ELR (cell line): ENCODE results near the gene MUC5B.

Experiments
- DNase-seq: peaks from one replicate; pipeline ENCODE4 v3.0.0-alpha.2; 2015; ENCODE audit warnings: low read depth

MUC5B gene

DNA sequence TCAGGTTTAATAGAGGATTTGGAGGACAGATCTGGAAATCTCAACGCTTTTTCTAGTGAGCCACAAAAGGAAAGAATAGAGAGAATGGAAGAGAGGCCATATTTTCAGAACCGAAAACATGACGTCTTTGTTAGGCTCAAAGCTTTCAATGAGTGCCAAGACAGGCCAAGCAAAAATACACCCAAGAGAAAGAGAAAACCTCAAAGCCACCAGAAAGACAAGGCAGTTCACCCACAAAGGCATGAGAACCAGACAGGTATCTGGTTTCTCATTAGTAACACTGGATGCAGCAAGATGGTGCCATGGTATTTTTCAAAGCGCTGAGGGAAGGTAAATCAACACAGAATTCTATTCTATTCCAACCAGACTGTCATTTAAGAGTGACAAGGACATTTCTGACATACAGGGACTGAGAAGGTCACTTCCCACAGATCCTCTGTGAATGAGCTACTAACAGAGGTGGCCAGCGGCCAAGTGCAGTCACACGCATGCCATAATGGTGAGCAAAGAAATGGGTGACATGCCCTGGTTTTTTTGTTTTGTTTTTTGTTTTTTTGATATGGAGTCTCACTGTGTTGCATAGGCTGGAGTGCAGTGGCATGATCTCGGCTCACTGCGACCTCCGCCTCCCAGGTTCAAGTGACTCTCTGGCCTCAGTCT lies 44.7 kb downstream of the MUC5B start:
- DNase-seq, result no peak

GRCh38 chr11:1269957-1270356 lies 47.1 kb downstream of the MUC5B start:
- no peak for DNase-seq

GRCh38 chr11:1270476-1270875 lies 47.6 kb downstream of the MUC5B start:
- no peak for DNase-seq

DNA sequence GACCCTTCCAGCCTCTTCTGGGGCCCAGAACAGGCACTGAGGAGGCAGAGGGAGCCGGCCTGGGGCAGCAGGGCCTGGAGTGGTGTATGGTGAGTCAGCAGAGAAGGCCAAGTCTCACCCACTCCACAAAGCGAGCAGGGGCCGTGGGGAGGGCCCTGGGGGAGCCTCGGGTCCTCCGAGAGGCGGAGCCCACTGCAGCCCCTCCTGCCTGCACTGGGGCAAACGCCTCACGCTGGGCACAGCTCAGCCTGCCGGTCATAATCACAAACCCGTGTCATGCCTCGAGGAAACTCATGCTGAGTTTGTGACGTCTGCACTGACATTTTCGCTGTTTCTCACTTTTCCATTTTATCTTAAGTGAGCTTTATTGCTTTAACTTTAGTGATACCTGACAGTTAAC lies 48.1 kb downstream of the MUC5B start:
- peak; percentile 15 for DNase-seq

DNA sequence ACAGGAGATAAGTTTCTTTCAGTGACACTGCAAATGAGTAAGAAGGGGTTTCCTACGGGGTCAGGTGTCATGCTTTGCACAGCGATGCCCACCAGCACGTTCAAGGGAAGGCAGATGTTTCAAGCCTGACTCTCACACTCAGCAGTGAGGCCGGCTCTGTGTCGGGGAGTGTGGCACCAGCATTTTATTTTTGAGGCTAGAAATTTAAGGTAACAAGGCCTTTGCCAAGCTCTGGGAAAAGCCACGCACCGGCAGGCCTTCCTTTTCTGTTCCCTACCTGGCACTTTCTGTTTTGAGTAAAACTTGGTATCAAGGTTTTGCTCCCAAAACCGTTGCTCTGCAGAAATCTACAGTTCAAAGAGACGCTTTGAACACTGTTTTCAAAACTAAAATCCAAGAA lies 48.5 kb downstream of the MUC5B start:
- DNase-seq, result no peak

DNA sequence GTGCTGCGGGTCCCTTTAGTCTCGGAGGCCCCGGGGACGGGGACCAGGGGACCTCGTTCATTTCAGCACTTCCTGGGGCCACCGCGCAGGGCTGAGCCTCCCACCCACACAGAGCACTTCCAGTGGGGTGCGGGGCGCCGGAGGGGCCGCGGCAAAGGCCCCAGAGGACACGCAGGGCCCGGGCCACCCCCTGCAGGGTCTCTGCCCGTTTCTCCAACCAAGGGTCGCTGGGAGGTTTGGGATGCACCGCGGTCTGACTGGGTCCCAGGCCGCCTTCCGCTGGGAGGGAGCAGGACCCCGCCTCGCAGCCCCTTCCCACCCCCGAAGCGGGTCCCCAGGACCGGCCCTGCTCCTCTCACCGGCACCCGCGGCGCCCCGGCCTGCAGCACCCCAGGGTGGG lies 49.1 kb downstream of the MUC5B start:
- no peak for DNase-seq

- DNase-seq, result no peak
These were observed 49.7 kb downstream of the MUC5B start for GRCh38 chr11:1272531-1272930.

DNA sequence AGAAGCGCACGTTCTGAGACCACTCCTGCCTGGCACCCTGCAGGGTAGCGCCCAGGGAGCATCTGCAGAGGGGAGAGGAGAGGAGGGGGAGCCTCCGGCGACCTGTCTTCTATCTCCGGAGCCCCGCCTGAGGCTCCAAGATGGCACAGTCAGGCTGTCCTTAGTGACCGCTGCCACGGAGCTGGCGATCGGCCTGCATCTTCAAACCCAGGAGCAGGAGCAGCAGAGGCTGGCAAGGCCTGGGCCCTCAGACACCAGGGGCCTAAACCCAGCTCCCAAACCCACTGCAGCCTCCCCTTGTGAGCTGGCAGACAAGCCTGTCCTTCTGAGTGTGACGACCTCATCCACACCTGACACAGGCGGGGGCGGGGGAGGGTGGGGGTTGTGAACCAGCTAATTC lies 51.6 kb downstream of the MUC5B start:
- DNase-seq, result no peak

GRCh38 chr11:1275021-1275420 lies 52.2 kb downstream of the MUC5B start:
- DNase-seq, result no peak

GRCh38 chr11:1276041-1276790 lies 53.4 kb downstream of the MUC5B start:
- DNase-seq, result no peak

- DNase-seq, result no peak
These were observed 54.2 kb downstream of the MUC5B start for GRCh38 chr11:1276866-1277615.

GRCh38 chr11:1277936-1278512 lies 55.2 kb downstream of the MUC5B start:
- no peak for DNase-seq

DNA sequence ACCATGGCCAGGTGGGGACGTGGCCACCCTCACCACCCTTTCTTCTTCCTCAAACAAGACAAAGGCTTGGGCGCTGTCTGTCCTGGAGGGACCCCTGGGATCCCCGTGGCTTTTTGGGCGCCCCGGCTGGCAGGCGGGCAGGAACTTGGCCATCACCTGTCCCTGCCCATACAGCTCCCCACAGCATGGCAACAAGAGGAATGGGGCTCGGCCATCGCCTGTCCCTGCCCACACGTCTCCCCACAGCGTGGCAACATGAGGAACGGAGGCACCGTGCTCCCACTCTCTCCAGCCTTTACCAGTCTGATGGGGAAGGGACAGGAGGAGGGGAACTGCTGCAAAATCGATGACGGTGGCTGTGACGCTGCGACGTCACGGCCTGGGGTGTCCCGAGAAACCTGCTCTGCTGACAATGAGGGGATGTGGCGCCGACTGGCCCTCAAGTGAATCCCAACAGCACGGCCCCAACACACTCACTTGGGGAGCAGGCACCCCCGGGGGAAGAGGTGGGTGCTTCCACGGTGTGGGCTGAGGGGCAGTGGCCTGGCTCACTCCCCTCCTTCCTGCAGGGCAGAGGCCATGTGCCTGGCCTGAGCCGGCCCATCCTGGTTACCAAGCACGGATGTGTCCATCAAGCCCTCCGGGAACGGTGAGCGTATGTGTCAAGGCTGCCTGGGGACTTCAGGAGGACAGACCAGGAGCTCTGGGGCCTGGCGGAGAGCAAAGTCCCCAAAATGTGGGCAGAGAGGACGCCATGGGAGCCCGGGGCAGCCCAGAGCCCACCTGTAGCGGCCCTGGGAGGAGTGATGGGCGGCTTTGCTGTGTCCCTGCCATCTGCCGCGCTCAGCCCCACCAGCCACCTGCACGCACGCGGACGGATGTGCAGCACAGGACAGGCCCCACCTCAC lies 56.2 kb downstream of the MUC5B start:
- DNase-seq, result no peak

GRCh38 chr11:1279674-1280055 lies 56.8 kb downstream of the MUC5B start:
- DNase-seq, result no peak

GRCh38 chr11:1280116-1281035 lies 57.5 kb downstream of the MUC5B start:
- no peak for DNase-seq

DNA sequence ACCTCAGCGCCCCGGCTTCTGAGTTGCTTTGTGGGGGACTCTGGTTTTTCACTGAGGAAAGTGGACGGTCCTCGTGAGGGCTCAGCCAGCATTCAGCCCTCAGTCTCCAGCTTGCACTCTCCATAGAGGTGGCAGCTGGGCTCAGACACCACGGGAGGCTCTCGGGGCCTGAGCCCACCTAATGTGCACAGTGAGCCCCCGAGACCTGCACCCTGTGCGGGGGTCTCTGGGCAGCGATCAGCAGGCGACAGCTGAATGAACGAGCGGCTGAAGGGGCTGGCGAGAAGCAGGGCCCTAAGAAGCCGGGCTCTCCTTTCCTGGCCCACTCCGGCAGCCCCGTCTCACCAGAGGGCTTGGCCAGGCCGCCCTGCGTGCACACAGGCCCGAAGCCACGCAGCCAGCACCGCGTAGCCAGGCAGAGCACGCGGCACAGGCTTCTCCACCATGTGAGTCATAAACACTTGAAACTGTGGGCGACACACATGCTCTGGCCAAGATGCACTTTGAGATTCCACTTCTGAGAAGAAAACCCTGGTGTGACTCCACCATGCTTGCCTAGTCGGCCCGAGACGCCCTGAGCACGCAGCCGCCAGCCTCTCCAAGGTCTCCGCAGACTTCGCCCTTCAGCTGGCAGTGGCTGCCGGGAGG lies 58.6 kb downstream of the MUC5B start:
- no peak for DNase-seq

DNA sequence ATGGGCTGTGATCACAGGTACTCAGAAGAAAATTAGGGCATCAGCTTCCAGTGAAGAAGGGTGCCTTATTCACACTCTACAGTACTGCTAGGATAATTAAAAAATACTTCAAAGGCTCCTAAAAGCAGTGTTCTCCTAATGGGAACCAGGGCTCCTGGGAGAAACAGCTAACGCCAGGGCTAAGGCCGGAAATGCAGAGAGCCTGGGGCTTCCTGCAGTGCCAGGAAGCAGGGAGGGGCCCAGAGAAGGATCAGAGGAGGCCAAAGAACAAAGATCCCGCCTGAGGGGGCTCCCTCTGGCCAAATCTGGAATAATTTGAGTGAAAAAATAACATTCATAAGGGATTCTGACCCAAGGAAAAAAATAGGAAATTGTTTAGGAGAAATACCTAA lies 59.1 kb downstream of the MUC5B start:
- no peak for DNase-seq

DNA sequence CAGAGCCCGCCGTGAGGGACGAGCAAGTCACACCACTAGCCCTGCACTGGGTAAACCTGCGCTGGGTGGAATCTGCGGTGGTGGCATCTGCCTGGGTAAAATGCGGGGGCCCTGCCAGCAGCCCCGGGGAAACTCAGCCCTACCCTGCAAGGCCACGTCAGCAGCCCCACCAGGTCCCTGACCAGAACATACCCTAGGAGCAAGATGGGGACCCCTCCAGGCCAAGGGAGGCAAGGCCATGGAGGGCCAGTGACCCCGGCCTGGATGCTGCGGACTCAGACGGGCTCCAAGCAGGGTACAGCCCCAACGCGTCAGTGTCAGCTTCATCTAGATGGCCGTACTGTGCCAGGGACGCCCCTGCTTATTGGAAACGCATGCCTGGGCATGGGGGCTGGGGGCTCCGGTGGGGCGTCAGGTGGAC lies 60.2 kb downstream of the MUC5B start:
- no peak for DNase-seq

DNA sequence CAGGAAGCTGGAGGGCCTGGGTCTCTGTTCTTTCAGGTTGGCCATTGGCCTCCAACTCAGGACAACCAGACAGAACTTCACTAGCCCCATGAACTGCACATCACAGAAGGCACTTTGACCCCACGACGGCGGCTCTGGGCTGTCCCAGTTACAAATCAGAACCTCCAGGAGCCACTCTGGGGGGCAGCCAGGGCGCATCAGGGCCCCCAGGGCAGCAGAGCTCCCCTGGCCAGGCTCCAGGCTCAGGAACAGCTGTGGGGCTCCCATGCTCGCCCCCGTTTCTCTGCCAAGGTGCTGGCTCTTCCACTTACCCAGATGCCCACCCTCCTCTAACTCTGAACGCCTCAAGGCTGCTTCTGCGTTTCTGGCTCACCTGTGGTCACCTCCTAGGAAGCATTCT lies 61.0 kb downstream of the MUC5B start:
- no peak for DNase-seq

GRCh38 chr11:1285316-1285744 lies 62.5 kb downstream of the MUC5B start:
- no peak for DNase-seq
